Colonic mucosa (tissue), 4 donors: ENCODE measurements around the gene ATP1B1. TPM values are rescaled to one million over a fixed set of nuclear protein-coding genes. Genes with fewer than 3 reads are reported as not detected.

Source experiments
- DNase-seq: peaks from one replicate; pipeline ENCODE4 v3.0.0-alpha.2; 2020
- H3K27ac ChIP-seq: fragments of 200-600 bp; one replicate; pipeline ENCODE4 v1.8.0; 2021
- H3K27me3 ChIP-seq: fragments of 200-600 bp; one replicate; pipeline ENCODE4 v1.8.0; 2021
- H3K36me3 ChIP-seq: fragments of 200-600 bp; one replicate; pipeline ENCODE4 v1.8.0; 2021
- H3K4me1 ChIP-seq: fragments of 200-600 bp; one replicate; pipeline ENCODE4 v1.8.0; 2021; ENCODE audit warnings: mild to moderate bottlenecking
- H3K4me3 ChIP-seq: fragments of 200-600 bp; one replicate; pipeline ENCODE4 v1.8.0; 2021
- H3K9ac ChIP-seq, 2 donors: one replicate each; pipeline ENCODE4 v1.7.0; 2013; ENCODE audit warnings: control low read depth in 2 of 2, low read depth in 2 of 2, low read length in 2 of 2
- H3K9me3 ChIP-seq: fragments of 200-600 bp; one replicate; pipeline ENCODE4 v1.8.0; 2021
- CTCF ChIP-seq: fragments of 200-600 bp; IDR thresholded peaks from one replicate; pipeline ENCODE4 v1.8.0; 2022; ENCODE audit warnings: antibody characterized with exemption, mild to moderate bottlenecking
- intact Hi-C: fragments of 100-400 bp; cut with DNase I; formaldehyde crosslinking; loops from one replicate; pipeline ENCODE4 v1.14.1; 2022
- total RNA-seq, 2 donors: library from RNA; stranded (reverse); fragmentation: NEBNext Ultra II Directional in 1 of 2; extraction: Animal tissue kit (Norgen Biotek cat#: 25700) in 1 of 2; gene quantifications; one replicate each; pipeline ENCODE4 v1.2.1, GENCODE V29; 2021
- donor health status: healthy.
- donor health status: DM: no; HTN: no; CAD: no.
- donor health status: DM: no; HTN: no; CAD: no.

Gene ATP1B1
- total RNA-seq, 2 donors from 2014 or later: 378 to 678 TPM

- Histone ChIP-seq H3K4me3 (no peak overlapping the region), H3K36me3 (no peaks in the 10 kb centered on the region), H3K27me3 (no peaks in the 10 kb centered on the region), H3K27ac (peak overlapping the region; percentile 58), H3K9ac (peak overlapping the region; percentile 40 to 81), H3K9me3 (no peaks in the 10 kb centered on the region), H3K4me1 (peaks cover 10% of the 10 kb centered on the region)
- intact Hi-C loops: no loop called here
- peak; percentile 81 for DNase-seq
- no peak for TF ChIP-seq CTCF
These were observed 9.5 kb downstream of the ATP1B1 start for GRCh38 chr1:169115891-169116585.

- Histone ChIP-seq H3K27me3 (no peaks in the 10 kb centered on the region), H3K27ac (peak overlapping the region; percentile 58), H3K9ac (no peak overlapping the region), H3K36me3 (no peaks in the 10 kb centered on the region), H3K4me1 (peaks cover 7% of the 10 kb centered on the region), H3K4me3 (no peak overlapping the region), H3K9me3 (no peaks in the 10 kb centered on the region)
- intact Hi-C loops: no loop called here
- DNase-seq: no peak
- TF ChIP-seq CTCF: no peak
These were observed 10.5 kb downstream of the ATP1B1 start for GRCh38 chr1:169117014-169117413.

- H3K4me1 ChIP-seq: peaks cover 7% of the 10 kb centered on the region
- no peak overlapping the region for H3K9ac ChIP-seq
- H3K27me3 ChIP-seq: no peaks in the 10 kb centered on the region
- intact Hi-C loops: no loop called here
- DNase-seq: no peak
- no peak overlapping the region for H3K27ac ChIP-seq
- H3K4me3 ChIP-seq: no peak overlapping the region
- no peaks in the 10 kb centered on the region for H3K9me3 ChIP-seq
- TF ChIP-seq CTCF: no peak
- H3K36me3 ChIP-seq: no peaks in the 10 kb centered on the region
These were observed 11.1 kb downstream of the ATP1B1 start for GRCh38 chr1:169117599-169117998.

GRCh38 chr1:169118227-169118626, 11.7 kb downstream of the ATP1B1 start:
- Histone ChIP-seq H3K27ac (no peak overlapping the region), H3K4me3 (no peak overlapping the region), H3K9ac (peak overlapping the region in 1 of 2 donors; percentile 30), H3K36me3 (no peaks in the 10 kb centered on the region), H3K27me3 (no peaks in the 10 kb centered on the region), H3K9me3 (no peaks in the 10 kb centered on the region), H3K4me1 (peaks cover 7% of the 10 kb centered on the region)
- DNase-seq: no peak
- TF ChIP-seq CTCF: no peak
- intact Hi-C loops: no loop called here

- no peak for DNase-seq
- intact Hi-C loops: no loop called here
These were observed 12.9 kb downstream of the ATP1B1 start for GRCh38 chr1:169119405-169119804.

More at GRCh38 chr1:169119405-169119804, 12.9 kb downstream of the ATP1B1 start:
- no peaks in the 10 kb centered on the region for H3K9me3 ChIP-seq
- H3K4me3 ChIP-seq: no peak overlapping the region
- H3K27ac ChIP-seq: no peak overlapping the region
- TF ChIP-seq CTCF: no peak
- no peaks in the 10 kb centered on the region for H3K36me3 ChIP-seq
- peaks cover 3% of the 10 kb centered on the region for H3K4me1 ChIP-seq
- no peaks in the 10 kb centered on the region for H3K27me3 ChIP-seq
- H3K9ac ChIP-seq: peak overlapping the region in 1 of 2 donors; percentile 13
